HL-60 (cell line): ENCODE measurements around the gene ZZZ3.
A peak's percentile ranks its signal among the peaks of the same experiment; 100 is the strongest.

Experiments
- DNase-seq, 2 experiments: peaks; one replicate each; pipeline ENCODE4 v3.0.0-alpha.2; 2010 to 2020; ENCODE audit warnings: low read depth in 1 of 2, low spot score in 1 of 2
- H3K27ac ChIP-seq: fragments of 250-450 bp; sonication (Bioruptor Pico); replicated peaks from 2 replicates; pipeline ENCODE4 v1.5.1; 2020; ENCODE audit warnings: mild to moderate bottlenecking, moderate library complexity
- H3K27me3 ChIP-seq: fragments of 250-450 bp; sonication (Bioruptor Pico); 2 replicates; pipeline ENCODE4 v1.5.1; 2021; ENCODE audit warnings: mild to moderate bottlenecking, moderate library complexity; ENCODE audit not compliant: insufficient read depth, poor library complexity, severe bottlenecking
- H3K4me3 ChIP-seq: replicated peaks from 2 replicates; pipeline ENCODE4 v1.5.1; 2011; ENCODE audit warnings: mild to moderate bottlenecking, control low read depth, low read length; ENCODE audit not compliant: insufficient read depth
- CTCF ChIP-seq: IDR thresholded peaks from one replicate; pipeline ENCODE4 v1.5.1; 2011; ENCODE audit warnings: low read length, control low read depth, inconsistent platforms; ENCODE audit not compliant: insufficient read depth
- GABPA ChIP-seq: IDR thresholded peaks from 2 replicates; pipeline ENCODE4 v1.6.1; 2012; ENCODE audit warnings: low read depth
- POLR2AphosphoS5 ChIP-seq: IDR thresholded peaks from 2 replicates; pipeline ENCODE4 v1.6.1; 2012; ENCODE audit warnings: low read depth
- REST ChIP-seq: IDR thresholded peaks from 2 replicates; pipeline ENCODE4 v1.6.1; 2012; ENCODE audit warnings: low read depth; ENCODE audit not compliant: insufficient replicate concordance
- SPI1 ChIP-seq: IDR thresholded peaks from 2 replicates; pipeline ENCODE4 v1.6.1; 2012; ENCODE audit warnings: low read depth, mild to moderate bottlenecking, borderline replicate concordance

ZZZ3 gene

GRCh38 chr1:77687519-77687906, 5.1 kb upstream of the ZZZ3 start:
- DNase-seq: no peak
- Histone ChIP-seq H3K27me3 (no peaks in the 10 kb centered on the region), H3K27ac (no peak overlapping the region), H3K4me3 (no peak overlapping the region)
- TF ChIP-seq POLR2AphosphoS5: no peak
- no peak for TF ChIP-seq GABPA
- no peak for TF ChIP-seq SPI1
- no peak for TF ChIP-seq REST
- TF ChIP-seq CTCF: no peak

- no peak overlapping the region for H3K27ac ChIP-seq
- DNase-seq: no peak
- no peak overlapping the region for H3K4me3 ChIP-seq
- no peaks in the 10 kb centered on the region for H3K27me3 ChIP-seq
- TF ChIP-seq CTCF (no peak), POLR2AphosphoS5 (no peak), GABPA (no peak), REST (no peak), SPI1 (no peak)
Observed at GRCh38 chr1:77686796-77687518, 4.5 kb upstream of the ZZZ3 start.

GRCh38 chr1:77683160-77684148, 996 bp upstream of the ZZZ3 start:
- Histone ChIP-seq H3K27me3 (no peaks in the 10 kb centered on the region), H3K27ac (peak overlapping the region; percentile 95), H3K4me3 (peak overlapping the region; percentile 98)
- peak; percentile 81 to 95 for DNase-seq
- TF ChIP-seq SPI1 (peak; percentile 41; the same call in 1 of the 2 replicates), POLR2AphosphoS5 (peak; percentile 72; the same call in 1 of the 2 replicates), REST (peak; percentile 32), CTCF (peak; percentile 62), GABPA (peak; percentile 92)
